Stimulated activated CD4-positive, alpha-beta T cell treated with anti-CD3 and anti-CD28 coated beads, Interleukin-1b, Interleukin-23, amount 100 ng/mL, for 1 hour (primary cell): ENCODE results near the gene P2RY11.

ENCODE experiments used
- DNase-seq, 2 donors: peaks; one replicate each; pipeline ENCODE4 v3.0.0-alpha.2; 2020; ENCODE audit warnings: low read depth in 2 of 2

The P2RY11 gene, protein sequence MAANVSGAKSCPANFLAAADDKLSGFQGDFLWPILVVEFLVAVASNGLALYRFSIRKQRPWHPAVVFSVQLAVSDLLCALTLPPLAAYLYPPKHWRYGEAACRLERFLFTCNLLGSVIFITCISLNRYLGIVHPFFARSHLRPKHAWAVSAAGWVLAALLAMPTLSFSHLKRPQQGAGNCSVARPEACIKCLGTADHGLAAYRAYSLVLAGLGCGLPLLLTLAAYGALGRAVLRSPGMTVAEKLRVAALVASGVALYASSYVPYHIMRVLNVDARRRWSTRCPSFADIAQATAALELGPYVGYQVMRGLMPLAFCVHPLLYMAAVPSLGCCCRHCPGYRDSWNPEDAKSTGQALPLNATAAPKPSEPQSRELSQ

DNA sequence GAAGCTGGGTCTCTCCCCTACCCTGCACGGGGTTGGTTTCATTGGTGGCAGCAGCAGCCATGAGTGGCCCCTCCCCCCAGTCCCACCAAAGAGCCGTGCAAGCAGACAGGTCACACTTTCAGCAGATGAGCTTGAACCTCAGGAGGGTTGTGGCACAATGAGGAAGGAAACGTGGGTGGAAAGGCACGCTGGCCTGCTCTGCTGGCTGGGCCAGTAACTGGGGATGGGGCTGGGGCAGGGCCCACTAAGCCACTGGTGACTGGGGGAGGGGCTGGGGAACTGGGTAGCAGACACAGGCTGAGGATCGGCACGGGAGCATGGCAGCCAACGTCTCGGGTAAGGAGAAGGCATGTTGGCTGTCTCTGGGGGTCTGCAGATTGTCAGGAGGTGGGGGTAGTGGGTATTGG lies at the start of gene P2RY11:
TSS of gene P2RY11 (plus strand) at position 289 of the 407 bp plus-strand sequence. CDS start at position 318, 29 bp downstream.
- DNase-seq = no peak

- no peak for DNase-seq
These were observed 49.7 kb upstream of the P2RY11 start for GRCh38 chr19:10061717-10062310.

- DNase-seq = no peak
These were observed 43.3 kb upstream of the P2RY11 start for GRCh38 chr19:10068205-10068604.

DNA sequence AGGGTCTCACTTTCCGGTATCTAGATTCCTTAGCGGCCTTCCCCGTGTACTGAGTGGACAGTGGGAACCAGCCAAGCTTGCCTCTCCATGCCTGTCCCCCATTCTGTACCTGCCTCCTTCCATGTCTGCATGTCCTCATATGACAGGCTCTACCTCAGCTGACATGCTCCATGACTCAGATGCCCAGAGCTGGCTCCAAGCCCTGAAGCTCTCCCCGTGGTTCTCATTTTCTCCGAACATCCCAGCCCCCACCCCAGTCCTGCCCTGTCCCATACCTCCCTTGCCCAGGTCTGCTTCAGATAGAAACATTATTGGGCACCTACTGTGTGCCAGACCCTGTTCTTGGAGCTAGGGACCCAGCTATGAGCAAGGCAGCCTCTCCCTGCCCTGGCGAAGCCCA lies 42.4 kb upstream of the P2RY11 start:
- DNase-seq = no peak

DNA sequence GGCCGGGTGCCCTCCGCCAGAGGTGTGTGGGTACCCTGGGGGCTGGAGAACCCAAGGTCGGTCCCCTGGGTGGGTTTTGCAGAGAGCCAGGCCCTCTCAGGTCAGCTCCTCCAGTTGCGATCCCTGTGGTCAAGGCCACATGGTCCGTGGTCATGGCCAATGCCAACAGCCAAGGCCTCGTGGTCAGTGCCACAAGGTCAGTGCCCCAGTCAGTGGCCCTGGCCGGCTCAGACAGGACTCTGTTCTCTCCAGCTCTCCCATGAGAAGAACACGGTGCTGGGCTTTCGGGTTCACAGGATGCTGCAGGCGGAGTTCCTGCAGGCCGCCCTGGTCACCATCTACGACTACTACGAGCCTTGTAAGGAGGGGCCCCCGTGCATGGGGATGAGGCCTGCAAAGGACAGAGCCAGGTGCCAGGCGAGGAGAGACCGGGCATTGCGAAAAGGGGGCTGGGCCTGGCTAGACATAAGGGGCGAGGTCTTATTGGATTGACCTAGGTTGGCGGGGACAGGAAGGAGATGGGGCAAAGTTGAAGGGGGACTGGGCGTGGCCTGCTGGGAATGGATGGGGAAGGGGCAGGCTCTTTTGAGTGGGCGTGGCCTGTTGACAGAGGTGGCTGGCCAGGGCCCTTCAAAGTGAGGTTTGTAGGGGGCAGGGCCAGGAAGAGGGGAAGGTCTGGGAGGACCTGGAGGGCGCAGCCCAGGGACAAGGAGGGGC lies 40.6 kb upstream of the P2RY11 start:
- DNase-seq = no peak

DNA sequence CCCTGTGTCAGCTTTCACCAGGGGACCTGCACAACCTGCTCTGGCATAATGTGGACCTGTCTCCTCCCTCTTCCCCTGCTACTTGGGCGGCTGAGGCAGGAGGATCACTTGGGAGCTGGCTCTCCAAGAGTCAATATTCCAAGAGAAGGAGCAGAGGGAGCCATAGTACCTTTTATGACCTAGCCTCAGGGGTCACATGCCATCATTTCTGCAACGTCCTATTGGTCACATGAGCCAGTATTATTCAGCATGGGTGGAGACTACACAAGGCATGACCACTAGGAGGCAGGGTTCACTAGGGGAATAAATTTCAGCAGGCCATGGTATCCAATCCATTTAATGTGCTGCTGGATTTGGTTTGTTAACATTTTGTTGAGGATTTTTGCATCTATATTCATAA lies 37.3 kb upstream of the P2RY11 start:
- DNase-seq = no peak

DNA sequence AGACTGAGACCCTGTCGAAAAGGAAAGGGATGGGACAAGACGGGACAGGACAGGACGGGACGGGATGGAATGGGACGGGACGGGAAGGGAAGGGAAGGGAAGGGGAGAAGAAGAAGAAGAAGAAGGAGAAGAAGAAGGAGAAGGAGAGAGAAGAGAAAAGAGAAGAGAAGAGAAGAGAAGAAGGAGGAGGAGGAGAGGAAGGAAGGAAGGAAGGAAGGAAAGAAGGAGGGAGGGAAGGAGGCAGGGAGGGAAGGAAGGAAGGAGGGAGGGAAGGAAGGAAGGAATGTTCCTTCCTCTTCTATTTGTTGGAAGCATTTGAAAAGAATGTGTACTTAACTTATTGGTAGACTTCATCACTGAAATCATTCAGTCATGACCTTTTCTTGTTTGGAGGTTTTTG lies 35.0 kb upstream of the P2RY11 start:
- DNase-seq = no peak

- DNase-seq = no peak
These were observed 33.2 kb upstream of the P2RY11 start for GRCh38 chr19:10078329-10078728.

GRCh38 chr19:10079031-10079453 lies 32.5 kb upstream of the P2RY11 start:
- no peak for DNase-seq

- no peak for DNase-seq
These were observed 27.6 kb upstream of the P2RY11 start for GRCh38 chr19:10083911-10084310.

- no peak for DNase-seq
These were observed 26.7 kb upstream of the P2RY11 start for GRCh38 chr19:10084803-10085202.

GRCh38 chr19:10085641-10086590 lies 25.6 kb upstream of the P2RY11 start, which contains the start of gene SHFL:
SHFL (plus strand) TSS chr19:10086317; CDS start chr19:10086428, 111 bp downstream.
- DNase-seq = peak; percentile 62 to 63

GRCh38 chr19:10086591-10087192 lies 24.8 kb upstream of the P2RY11 start:
- no peak for DNase-seq

GRCh38 chr19:10087296-10088061 lies 24.0 kb upstream of the P2RY11 start:
- no peak for DNase-seq

GRCh38 chr19:10088949-10089554 lies 22.4 kb upstream of the P2RY11 start:
- no peak for DNase-seq

DNA sequence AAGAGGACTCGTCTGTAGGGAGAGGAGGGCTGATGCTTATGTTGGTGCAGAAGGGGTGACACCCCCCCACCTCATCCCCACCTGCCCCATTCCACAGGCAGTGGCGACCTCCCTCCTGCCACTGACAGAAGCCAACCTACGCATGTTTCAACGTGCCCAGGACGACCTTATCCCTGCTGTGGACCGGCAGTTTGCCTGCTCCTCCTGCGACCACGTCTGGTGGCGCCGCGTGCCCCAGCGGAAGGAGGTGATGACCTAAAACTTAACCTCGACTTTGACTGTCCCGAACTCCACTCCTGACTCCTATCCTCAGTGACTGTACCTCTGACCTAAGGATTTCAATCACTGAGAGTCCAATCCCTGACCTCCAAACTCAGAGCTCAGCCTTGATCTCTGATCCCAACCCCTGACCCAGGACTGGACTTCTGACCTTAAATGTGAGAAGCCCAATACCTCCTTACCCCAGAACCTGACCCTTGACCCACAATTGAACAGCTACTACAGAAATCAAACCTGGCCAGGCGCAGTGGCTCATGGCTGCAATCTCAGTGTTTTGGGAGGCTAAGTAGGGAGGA lies 21.6 kb upstream of the P2RY11 start:
- DNase-seq = no peak

DNA sequence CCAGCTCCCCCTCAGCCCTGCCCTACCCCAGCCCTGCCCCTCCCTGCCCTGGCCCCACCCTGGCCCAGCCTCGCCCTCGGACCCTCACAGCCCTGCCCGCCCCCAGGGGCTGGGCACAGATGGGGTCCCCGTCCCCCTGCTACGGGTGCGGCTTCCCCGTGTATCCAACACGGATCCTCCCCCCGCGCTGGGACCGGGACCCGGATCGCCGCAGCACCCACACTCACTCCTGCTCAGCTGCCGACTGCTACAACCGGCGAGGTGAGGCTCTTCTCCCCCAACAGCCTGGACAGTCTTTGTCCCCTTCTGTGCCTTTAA lies 20.2 kb upstream of the P2RY11 start:
- DNase-seq = no peak

DNA sequence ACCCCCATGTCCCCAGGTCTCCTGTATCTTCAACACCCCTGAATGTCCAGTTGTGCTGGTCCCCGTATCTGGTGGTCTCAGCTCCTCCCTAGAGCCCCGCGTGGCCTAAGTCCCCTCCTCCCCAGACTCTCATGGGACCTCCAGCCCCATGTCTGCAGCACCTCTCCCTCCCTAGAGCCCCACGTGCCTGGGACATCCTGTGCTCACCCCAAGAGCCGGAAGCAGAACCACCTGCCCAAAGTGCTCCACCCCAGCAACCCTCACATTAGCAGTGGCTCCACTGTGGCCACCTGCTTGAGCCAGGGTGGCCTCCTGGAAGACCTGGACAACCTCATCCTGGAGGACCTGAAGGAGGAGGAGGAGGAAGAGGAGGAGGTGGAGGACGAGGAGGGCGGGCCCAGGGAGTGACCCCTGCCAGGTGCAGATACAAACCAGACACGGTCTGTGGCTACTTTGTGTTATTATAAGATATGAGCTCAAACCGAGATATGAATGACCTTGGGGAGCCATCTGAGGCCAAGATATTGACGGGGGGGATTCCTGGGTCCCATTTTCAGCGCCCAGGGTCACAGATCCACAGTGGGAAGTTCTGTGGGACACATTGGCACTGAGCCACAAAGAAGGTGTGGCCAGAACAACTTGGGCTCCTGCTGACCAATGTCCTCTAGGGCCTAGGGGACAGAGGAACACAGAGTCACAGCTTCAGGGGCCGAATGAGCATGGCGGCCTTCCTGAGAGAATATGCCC lies 19.4 kb upstream of the P2RY11 start:
- no peak for DNase-seq
